Endothelial cell (in vitro differentiated cells): Measurements from ENCODE around the gene LRRC39. TPM values are rescaled to one million over a fixed set of nuclear protein-coding genes. Genes with fewer than 3 reads are reported as not detected.
A peak's percentile ranks its signal among the peaks of the same experiment; 100 is the strongest.
"Not testable (repeated sequence)": the region's sequence is repeated elsewhere in the genome, so short reads cannot be mapped to it uniquely, and the experiment has no call there.

Experiments used
- DNase-seq: peaks from one replicate; pipeline ENCODE4 v3.0.0; 2021; ENCODE audit warnings: low spot score
- H3K27ac Mint-ChIP-seq: one replicate; pipeline ENCODE4 v1.8.0; 2021; ENCODE audit warnings: mixed read lengths, inconsistent platforms; ENCODE audit not compliant: unreplicated experiment
- H3K27me3 Mint-ChIP-seq: one replicate; pipeline ENCODE4 v1.8.0; 2021; ENCODE audit warnings: mild to moderate bottlenecking, moderate library complexity, mixed read lengths, inconsistent platforms; ENCODE audit not compliant: unreplicated experiment
- H3K36me3 Mint-ChIP-seq: one replicate; pipeline ENCODE4 v1.8.0; 2021; ENCODE audit warnings: mild to moderate bottlenecking, low read depth, mixed read lengths, inconsistent platforms; ENCODE audit not compliant: unreplicated experiment
- H3K4me1 Mint-ChIP-seq: one replicate; pipeline ENCODE4 v1.8.0; 2021; ENCODE audit warnings: mild to moderate bottlenecking, mixed read lengths, inconsistent platforms; ENCODE audit not compliant: unreplicated experiment
- H3K4me3 Mint-ChIP-seq: one replicate; pipeline ENCODE4 v1.8.0; 2021; ENCODE audit warnings: mild to moderate bottlenecking, mixed read lengths, inconsistent platforms; ENCODE audit not compliant: unreplicated experiment
- H3K9me3 Mint-ChIP-seq: one replicate; pipeline ENCODE4 v1.8.0; 2021; ENCODE audit warnings: mixed read lengths, inconsistent platforms; ENCODE audit not compliant: unreplicated experiment
- total RNA-seq: library from RNA; stranded (reverse); fragmentation: NEBNext Ultra II Directional; extraction: Animal tissue kit (Norgen Biotek cat#: 25700); gene quantifications from one replicate; pipeline ENCODE4 v1.2.1, GENCODE V29; 2021; ENCODE audit not compliant: unreplicated experiment
- TF ChIP-seq, protein P1 (sequence below): fragments of 200-600 bp; sonication (generic); IDR thresholded peaks from one replicate; pipeline ENCODE4 v1.5.0; 2021; ENCODE audit warnings: antibody characterized with exemption; ENCODE audit not compliant: unreplicated experiment

Gene LRRC39
- total RNA-seq, 1 donor from 2014 or later, result 0.64 TPM

DNA sequence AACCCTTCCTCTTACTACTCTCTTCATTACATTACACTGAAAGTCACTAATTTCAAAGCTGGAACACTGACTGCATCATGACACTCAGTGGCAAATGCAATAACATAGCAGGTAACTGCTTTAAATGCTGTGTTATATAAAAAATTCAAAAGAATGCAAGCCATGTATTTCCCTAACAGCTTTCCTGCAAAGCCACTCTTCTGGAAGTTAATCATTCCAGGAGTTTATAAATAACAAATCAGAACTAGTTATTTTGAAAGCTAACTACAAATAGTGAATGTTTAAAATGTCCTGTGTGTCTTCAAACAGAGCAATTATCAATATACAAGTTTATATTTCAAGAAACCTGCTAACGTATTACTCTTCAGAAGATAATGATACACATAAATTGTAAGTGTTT, 37.0 kb upstream of the LRRC39 start:
- DNase-seq, result no peak
- H3K27ac Mint-ChIP-seq, result no peak overlapping the region
- H3K36me3 Mint-ChIP-seq, result peaks cover 16% of the 10 kb centered on the region
- TF ChIP-seq, protein P1, sequence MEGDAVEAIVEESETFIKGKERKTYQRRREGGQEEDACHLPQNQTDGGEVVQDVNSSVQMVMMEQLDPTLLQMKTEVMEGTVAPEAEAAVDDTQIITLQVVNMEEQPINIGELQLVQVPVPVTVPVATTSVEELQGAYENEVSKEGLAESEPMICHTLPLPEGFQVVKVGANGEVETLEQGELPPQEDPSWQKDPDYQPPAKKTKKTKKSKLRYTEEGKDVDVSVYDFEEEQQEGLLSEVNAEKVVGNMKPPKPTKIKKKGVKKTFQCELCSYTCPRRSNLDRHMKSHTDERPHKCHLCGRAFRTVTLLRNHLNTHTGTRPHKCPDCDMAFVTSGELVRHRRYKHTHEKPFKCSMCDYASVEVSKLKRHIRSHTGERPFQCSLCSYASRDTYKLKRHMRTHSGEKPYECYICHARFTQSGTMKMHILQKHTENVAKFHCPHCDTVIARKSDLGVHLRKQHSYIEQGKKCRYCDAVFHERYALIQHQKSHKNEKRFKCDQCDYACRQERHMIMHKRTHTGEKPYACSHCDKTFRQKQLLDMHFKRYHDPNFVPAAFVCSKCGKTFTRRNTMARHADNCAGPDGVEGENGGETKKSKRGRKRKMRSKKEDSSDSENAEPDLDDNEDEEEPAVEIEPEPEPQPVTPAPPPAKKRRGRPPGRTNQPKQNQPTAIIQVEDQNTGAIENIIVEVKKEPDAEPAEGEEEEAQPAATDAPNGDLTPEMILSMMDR, result no peak
- H3K4me3 Mint-ChIP-seq, result no peak overlapping the region
- H3K4me1 Mint-ChIP-seq, result no peaks in the 10 kb centered on the region
- no peaks in the 10 kb centered on the region for H3K9me3 Mint-ChIP-seq
- peaks cover 2% of the 10 kb centered on the region for H3K27me3 Mint-ChIP-seq

DNA sequence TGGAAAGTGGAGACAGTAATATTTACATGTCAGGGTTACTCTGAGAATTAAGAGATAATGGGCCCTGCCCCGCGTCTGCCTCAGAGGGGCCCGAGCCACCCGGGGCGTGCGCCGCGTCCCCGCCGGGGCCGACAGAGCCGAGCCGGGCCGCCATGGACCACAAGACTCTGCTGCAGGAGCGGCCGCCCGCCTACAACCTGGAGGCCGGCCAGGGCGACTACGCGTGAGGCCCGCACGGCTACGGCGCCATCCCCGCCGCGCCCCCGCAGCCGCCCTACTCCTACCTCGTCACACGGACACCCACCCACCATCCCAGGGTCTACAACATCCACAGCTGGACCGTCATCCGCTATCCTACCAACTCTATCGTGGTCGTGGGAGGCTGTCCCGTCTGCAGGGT, 35.1 kb upstream of the LRRC39 start:
- no peak overlapping the region for H3K27ac Mint-ChIP-seq
- TF ChIP-seq, protein P1, result no peak
- no peak for DNase-seq
- peaks cover 2% of the 10 kb centered on the region for H3K27me3 Mint-ChIP-seq
- no peaks in the 10 kb centered on the region for H3K4me1 Mint-ChIP-seq
- no peaks in the 10 kb centered on the region for H3K9me3 Mint-ChIP-seq
- peaks cover 14% of the 10 kb centered on the region for H3K36me3 Mint-ChIP-seq
- no peak overlapping the region for H3K4me3 Mint-ChIP-seq

DNA sequence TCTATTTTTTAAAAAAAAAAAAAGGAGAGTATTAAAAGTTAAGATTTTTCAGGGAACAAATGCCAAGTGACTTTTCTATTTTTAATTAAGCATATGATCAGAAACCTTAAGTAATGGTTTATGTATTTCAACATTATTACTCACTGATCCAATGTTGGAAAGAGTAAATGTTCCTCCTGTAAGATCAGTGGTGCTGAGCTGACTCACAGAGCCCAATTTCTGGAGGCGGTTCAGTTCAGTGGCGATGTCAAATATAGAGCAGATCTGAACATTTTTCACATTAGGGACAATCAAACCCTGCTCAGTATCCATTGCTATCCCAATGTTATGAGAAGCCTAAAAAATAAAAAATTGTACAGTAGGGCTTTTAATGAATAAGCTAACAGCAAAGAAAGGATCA, 28.2 kb upstream of the LRRC39 start:
- H3K4me1 Mint-ChIP-seq, result peaks cover 2% of the 10 kb centered on the region
- H3K27me3 Mint-ChIP-seq, result no peaks in the 10 kb centered on the region
- H3K36me3 Mint-ChIP-seq, result peaks cover 36% of the 10 kb centered on the region
- no peaks in the 10 kb centered on the region for H3K9me3 Mint-ChIP-seq
- H3K27ac Mint-ChIP-seq, result no peak overlapping the region
- no peak overlapping the region for H3K4me3 Mint-ChIP-seq
- no peak for DNase-seq
- TF ChIP-seq, protein P1, result no peak

DNA sequence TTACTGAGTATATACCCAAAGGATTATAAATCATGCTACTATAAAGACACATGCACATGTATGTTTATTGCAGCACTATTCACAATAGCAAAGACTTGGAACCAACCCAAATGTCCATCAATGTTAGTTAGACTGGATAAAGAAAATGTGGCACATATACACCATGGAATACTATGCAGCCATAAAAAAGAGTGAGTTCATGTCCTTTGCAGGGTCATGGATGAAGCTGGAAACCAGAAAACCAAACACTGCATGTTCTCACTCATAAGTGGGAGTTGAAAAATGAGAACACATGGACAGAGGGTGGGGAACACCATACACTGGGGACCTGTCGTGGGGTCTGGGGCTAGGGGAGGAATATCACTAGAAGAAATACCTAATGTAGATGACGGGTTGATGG, 27.5 kb upstream of the LRRC39 start:
- not testable (repeated sequence) for H3K27me3 Mint-ChIP-seq, DNase-seq, H3K4me1 Mint-ChIP-seq, H3K9me3 Mint-ChIP-seq, H3K4me3 Mint-ChIP-seq, H3K27ac Mint-ChIP-seq
- peaks cover 41% of the 10 kb centered on the region for H3K36me3 Mint-ChIP-seq

DNA sequence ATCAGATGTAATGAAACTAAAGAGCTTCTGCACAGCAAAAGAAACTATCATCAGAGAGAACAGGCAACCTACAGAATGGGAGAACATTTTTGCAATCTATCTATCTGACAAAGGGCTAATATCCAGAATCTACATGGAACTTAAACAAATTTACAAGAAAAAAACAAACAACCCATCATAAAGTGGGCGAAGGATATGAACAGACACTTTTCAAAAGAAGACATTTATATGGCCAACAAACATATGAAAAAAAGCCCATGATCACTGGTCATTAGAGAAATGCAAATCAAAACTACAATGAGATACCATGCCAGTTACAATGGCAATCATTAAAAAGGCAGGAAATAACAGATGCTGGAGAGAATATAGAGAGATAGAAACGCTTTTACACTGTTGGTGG, 27.0 kb upstream of the LRRC39 start:
- peaks cover 41% of the 10 kb centered on the region for H3K36me3 Mint-ChIP-seq
- H3K4me3 Mint-ChIP-seq, result peak overlapping the region; percentile 29
- DNase-seq, H3K27ac Mint-ChIP-seq, H3K9me3 Mint-ChIP-seq, H3K4me1 Mint-ChIP-seq, H3K27me3 Mint-ChIP-seq: not testable (repeated sequence)

DNA sequence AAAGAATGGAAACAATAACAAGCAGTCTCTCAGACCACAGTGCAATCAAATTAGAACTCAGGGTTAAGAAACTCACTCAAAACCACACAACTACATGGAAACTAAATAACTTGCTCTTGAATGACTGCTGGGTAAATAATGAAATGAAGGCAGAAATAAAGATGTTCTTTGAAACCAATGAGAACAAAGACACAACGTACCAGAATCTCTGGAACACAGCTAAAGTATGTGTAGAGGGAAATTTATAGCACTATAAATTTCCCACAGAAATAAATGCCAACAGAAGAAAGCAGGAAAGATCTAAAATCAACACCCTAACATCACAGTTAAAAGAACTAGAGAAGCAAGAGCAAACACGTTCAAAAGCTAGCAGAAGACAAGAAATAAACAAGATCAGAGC, 24.6 kb upstream of the LRRC39 start:
- H3K27ac Mint-ChIP-seq, H3K4me3 Mint-ChIP-seq, H3K9me3 Mint-ChIP-seq, H3K4me1 Mint-ChIP-seq, H3K27me3 Mint-ChIP-seq, DNase-seq: not testable (repeated sequence)
- peaks cover 41% of the 10 kb centered on the region for H3K36me3 Mint-ChIP-seq

DNA sequence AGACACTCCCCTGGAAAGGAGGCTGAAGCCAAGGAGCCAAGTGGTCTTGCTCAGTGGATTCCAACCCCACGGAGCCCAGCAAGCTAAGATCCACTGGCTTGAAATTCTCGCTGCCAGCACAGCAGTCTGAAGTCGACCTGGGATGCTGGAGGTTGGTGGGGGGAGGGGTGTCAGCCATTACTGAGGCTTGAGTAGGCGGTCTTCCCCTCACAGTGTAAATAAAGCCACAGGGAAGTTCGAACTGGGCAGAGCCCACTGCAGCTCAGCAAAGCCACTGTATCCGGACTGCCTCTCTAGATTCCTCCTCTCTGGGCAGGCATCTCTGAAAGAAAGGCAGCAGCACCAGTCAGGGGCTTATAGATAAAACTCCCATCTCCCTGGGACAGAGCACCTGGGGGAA, 22.0 kb upstream of the LRRC39 start:
- not testable (repeated sequence) for DNase-seq, H3K9me3 Mint-ChIP-seq, H3K27ac Mint-ChIP-seq, H3K27me3 Mint-ChIP-seq, H3K4me1 Mint-ChIP-seq, H3K4me3 Mint-ChIP-seq
- H3K36me3 Mint-ChIP-seq, result peaks cover 27% of the 10 kb centered on the region
